ENCODE results near the gene FGD1.

DNA sequence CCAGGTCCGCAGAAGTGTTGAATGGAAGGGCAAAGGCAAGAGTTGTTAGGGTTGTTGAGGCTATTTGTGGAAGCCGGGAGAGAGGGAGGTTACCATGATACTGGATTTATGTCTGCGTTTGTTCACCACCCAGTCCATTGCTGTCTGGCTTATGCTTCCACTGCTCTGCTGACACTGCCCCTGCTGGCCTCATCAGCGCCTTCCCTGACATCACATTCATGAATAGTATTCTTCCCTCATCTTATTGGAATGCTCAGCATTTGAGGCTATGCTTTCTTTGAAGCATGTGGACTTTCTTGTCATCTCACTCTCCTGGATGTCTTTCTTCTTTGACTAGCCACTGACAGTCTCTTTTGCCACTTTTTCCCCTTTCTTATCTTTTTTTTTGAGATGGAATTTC, 44.3 kb upstream of the FGD1 start:
- TF ChIP-seq, protein P1, sequence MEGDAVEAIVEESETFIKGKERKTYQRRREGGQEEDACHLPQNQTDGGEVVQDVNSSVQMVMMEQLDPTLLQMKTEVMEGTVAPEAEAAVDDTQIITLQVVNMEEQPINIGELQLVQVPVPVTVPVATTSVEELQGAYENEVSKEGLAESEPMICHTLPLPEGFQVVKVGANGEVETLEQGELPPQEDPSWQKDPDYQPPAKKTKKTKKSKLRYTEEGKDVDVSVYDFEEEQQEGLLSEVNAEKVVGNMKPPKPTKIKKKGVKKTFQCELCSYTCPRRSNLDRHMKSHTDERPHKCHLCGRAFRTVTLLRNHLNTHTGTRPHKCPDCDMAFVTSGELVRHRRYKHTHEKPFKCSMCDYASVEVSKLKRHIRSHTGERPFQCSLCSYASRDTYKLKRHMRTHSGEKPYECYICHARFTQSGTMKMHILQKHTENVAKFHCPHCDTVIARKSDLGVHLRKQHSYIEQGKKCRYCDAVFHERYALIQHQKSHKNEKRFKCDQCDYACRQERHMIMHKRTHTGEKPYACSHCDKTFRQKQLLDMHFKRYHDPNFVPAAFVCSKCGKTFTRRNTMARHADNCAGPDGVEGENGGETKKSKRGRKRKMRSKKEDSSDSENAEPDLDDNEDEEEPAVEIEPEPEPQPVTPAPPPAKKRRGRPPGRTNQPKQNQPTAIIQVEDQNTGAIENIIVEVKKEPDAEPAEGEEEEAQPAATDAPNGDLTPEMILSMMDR (IDR thresholded peaks at IDR 0.05; ENCODE audit: low read depth, low read length, poor library complexity, severe bottlenecking) = no peak
- TF ChIP-seq EZH2phosphoT487 (IDR thresholded peaks at IDR 0.05; ENCODE audit: borderline replicate concordance, low read length) = no peak
